ENCODE measurements around the gene AZIN2. TPM values are rescaled to one million over a fixed set of nuclear protein-coding genes. Genes with fewer than 3 reads are reported as not detected.
"Not testable (repeated sequence)": the region's sequence is repeated elsewhere in the genome, so short reads cannot be mapped to it uniquely, and the experiment has no call there.

AZIN2 gene
- total RNA-seq, 4 donors from 2014 or later: 2.5 to 6.1 (median 4.1) TPM

DNA sequence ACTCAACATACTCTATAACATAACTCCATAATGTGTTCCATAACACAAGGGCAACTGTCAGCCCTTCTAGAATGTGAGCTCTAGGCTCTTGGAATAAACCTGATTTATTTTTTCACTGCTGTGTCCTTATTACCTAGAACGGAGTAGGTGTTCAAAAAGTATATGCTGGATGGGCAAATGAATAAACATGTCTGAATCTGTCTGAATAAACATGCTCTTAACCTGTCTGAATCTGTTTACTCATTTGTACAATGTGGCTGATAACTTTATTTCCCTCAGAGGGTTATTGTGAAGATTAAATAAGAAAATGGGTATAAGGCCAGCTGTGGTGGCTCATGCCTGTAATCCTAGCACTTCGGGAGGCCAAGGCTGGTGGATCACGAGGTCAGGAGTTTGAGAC is 42.3 kb downstream of the AZIN2 start:
- H3K27me3 ChIP-seq: peaks cover 0 to 3% (median 0%) of the 10 kb centered on the region in 4 donors
- no peak overlapping the region for H3K27ac ChIP-seq (replicated peaks in 1 of 4)
- no peaks in the 10 kb centered on the region for H3K36me3 ChIP-seq
- no peak overlapping the region for H3K4me3 ChIP-seq
- peaks cover 16 to 19% (median 19%) of the 10 kb centered on the region in 4 donors for H3K4me1 ChIP-seq
- intact Hi-C loops (cut with DNase I): loop anchor here (10.0 kb wide), 1 partner anchor 352 kb away; the partner anchor contains the start of gene ZSCAN20
- TF ChIP-seq POLR2A (IDR thresholded peaks at IDR 0.05; ENCODE audit: low read depth): no peak
- TF ChIP-seq, protein P1, sequence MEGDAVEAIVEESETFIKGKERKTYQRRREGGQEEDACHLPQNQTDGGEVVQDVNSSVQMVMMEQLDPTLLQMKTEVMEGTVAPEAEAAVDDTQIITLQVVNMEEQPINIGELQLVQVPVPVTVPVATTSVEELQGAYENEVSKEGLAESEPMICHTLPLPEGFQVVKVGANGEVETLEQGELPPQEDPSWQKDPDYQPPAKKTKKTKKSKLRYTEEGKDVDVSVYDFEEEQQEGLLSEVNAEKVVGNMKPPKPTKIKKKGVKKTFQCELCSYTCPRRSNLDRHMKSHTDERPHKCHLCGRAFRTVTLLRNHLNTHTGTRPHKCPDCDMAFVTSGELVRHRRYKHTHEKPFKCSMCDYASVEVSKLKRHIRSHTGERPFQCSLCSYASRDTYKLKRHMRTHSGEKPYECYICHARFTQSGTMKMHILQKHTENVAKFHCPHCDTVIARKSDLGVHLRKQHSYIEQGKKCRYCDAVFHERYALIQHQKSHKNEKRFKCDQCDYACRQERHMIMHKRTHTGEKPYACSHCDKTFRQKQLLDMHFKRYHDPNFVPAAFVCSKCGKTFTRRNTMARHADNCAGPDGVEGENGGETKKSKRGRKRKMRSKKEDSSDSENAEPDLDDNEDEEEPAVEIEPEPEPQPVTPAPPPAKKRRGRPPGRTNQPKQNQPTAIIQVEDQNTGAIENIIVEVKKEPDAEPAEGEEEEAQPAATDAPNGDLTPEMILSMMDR (IDR thresholded peaks at IDR 0.05): no peak
- TF ChIP-seq EP300 (IDR thresholded peaks at IDR 0.05): no peak
- no peak for TF ChIP-seq POLR2AphosphoS5 (IDR thresholded peaks at IDR 0.05)
- no peaks in the 10 kb centered on the region for H3K9me3 ChIP-seq
- 81% methylated on average over 3 of the region's 3 CpGs for WGBS
- peak; percentile 10 for DNase-seq (ENCODE audit: extremely low spot score)

DNA sequence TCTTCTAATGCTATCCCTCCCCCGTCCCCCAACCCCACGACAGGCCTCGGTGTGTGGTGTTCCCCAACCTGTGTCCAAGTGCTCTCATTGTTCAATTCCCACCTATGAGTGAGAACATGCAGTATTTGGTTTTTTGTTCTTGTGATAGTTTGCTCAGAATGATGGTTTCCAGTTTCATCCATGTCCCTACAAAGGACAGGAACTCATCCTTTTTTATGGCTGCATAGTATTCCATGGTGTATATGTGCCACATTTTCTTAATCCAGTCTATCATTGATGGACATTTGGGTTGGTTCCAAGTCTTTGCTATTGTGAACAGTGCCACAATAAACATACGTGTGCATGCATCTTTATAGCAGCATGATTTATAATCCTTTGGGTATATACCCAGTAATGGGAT is 43.7 kb downstream of the AZIN2 start:
- H3K36me3 ChIP-seq; H3K27ac ChIP-seq (replicated peaks in 1 of 4); H3K27me3 ChIP-seq; H3K9me3 ChIP-seq; H3K4me3 ChIP-seq; DNase-seq (ENCODE audit: extremely low spot score): not testable (repeated sequence)
- peaks cover 17 to 31% (median 24%) of the 10 kb centered on the region in 4 donors for H3K4me1 ChIP-seq
- WGBS: 93% methylated on average over 4 of the region's 4 CpGs
- intact Hi-C loops (cut with DNase I): loop anchor here (5.0 to 10.0 kb wide), 2 partner anchors 58 to 350 kb away; partner anchors contain the start of genes TRIM62 and ZSCAN20

DNA sequence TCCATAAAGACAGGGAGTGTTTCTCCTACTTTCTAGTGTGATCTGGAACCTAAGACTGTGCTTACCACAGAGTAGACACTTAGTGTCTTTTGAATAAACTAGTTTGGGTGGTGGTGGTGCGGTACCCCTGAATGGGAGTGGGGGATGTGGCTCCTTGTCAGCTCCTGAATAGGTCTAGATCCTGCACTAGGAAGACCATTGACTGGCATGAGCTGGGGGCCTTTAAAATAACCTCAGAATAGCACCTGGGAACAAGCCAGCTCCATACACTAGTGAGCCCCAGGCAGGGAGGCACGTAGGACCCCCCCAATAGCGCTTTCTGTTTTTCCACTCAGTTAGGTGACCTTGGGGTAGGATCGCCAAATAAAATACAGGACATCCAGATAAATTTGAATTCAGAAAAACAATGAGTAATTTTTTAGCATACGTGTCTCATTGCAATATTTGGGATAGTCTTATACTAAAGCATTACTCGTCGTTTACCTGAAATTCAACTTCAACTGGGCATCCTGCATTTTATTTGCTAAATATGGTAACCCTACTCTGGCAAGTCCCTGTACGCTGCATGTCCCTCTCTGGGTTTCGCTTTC is 45.6 kb downstream of the AZIN2 start:
- no peak for DNase-seq (ENCODE audit: extremely low spot score)
- Histone ChIP-seq H3K9me3 (no peaks in the 10 kb centered on the region), H3K4me1 (peaks cover 17 to 31% (median 24%) of the 10 kb centered on the region in 4 donors), H3K27ac (replicated peaks in 1 of 4) (peak overlapping the region; percentile 77 to 85 (median 80)), H3K4me3 (peak overlapping the region; percentile 61 to 74 (median 66)), H3K36me3 (no peaks in the 10 kb centered on the region), H3K27me3 (no peaks in the 10 kb centered on the region)
- intact Hi-C loops (cut with DNase I): loop anchor here (5.0 to 10.0 kb wide), 2 partner anchors 56 to 348 kb away; partner anchors contain the start of genes TRIM62 and ZSCAN20
- 24% methylated on average over 9 of the region's 9 CpGs for WGBS
- TF ChIP-seq POLR2AphosphoS5 (IDR thresholded peaks at IDR 0.05) (no peak), POLR2A (IDR thresholded peaks at IDR 0.05; ENCODE audit: low read depth) (no peak), EP300 (IDR thresholded peaks at IDR 0.05) (no peak)
- TF ChIP-seq, protein P1 (IDR thresholded peaks at IDR 0.05): no peak

GRCh38 chr1:33127001-33127823 is 46.3 kb downstream of the AZIN2 start:
- Histone ChIP-seq H3K4me3 (peak overlapping the region; percentile 61 to 74 (median 66)), H3K27ac (replicated peaks in 1 of 4) (peak overlapping the region; percentile 77 to 85 (median 80)), H3K9me3 (no peaks in the 10 kb centered on the region), H3K4me1 (peaks cover 17 to 31% (median 24%) of the 10 kb centered on the region in 4 donors), H3K36me3 (no peaks in the 10 kb centered on the region), H3K27me3 (no peaks in the 10 kb centered on the region)
- WGBS: 2% methylated on average over 33 of the region's 44 CpGs
- TF ChIP-seq EP300 (IDR thresholded peaks at IDR 0.05): no peak
- peak; percentile 81 to 99 for TF ChIP-seq POLR2AphosphoS5 (IDR thresholded peaks at IDR 0.05)
- no peak for TF ChIP-seq POLR2A (IDR thresholded peaks at IDR 0.05; ENCODE audit: low read depth)
- TF ChIP-seq, protein P1 (IDR thresholded peaks at IDR 0.05): peak; percentile 91 to 97 (median 91)
- peak; percentile 100 for DNase-seq (ENCODE audit: extremely low spot score)
- intact Hi-C loops (cut with DNase I): loop anchor here (5.0 to 10.0 kb wide), 2 partner anchors 55 to 348 kb away; partner anchors contain the start of genes TRIM62 and ZSCAN20

- H3K4me3 ChIP-seq: no peak overlapping the region
- DNase-seq (ENCODE audit: extremely low spot score): no peak
- intact Hi-C loops (cut with DNase I): loop anchor here (5.0 to 10.0 kb wide), 2 partner anchors 54 to 346 kb away; partner anchors contain the start of genes TRIM62 and ZSCAN20
- peaks cover 17 to 31% (median 24%) of the 10 kb centered on the region in 4 donors for H3K4me1 ChIP-seq
- H3K9me3 ChIP-seq: no peaks in the 10 kb centered on the region
- WGBS: 91% methylated on average over 4 of the region's 4 CpGs
- H3K27me3 ChIP-seq: no peaks in the 10 kb centered on the region
- TF ChIP-seq EP300 (IDR thresholded peaks at IDR 0.05) (no peak), POLR2AphosphoS5 (IDR thresholded peaks at IDR 0.05) (no peak), POLR2A (IDR thresholded peaks at IDR 0.05; ENCODE audit: low read depth) (no peak)
- TF ChIP-seq, protein P1 (IDR thresholded peaks at IDR 0.05): no peak
- H3K36me3 ChIP-seq: peaks cover 0 to 11% (median 0%) of the 10 kb centered on the region in 4 donors
- no peak overlapping the region for H3K27ac ChIP-seq (replicated peaks in 1 of 4)
Observed at GRCh38 chr1:33128781-33129180, 47.8 kb downstream of the AZIN2 start.

All from esophagus muscularis mucosa (tissue), 4 donors.